Stimulated activated CD8-positive, alpha-beta memory T cell treated with anti-CD3 and anti-CD28 coated beads, Interleukin-12 subunit alpha, Interleukin-12 subunit beta, amount 100 ng/mL, for 24 hours (primary cell): Measurements from ENCODE around the gene SUN3.

Source experiments
- DNase-seq: peaks from one replicate; pipeline ENCODE4 v3.0.0-alpha.2; 2020; ENCODE audit errors: extremely low read depth

SUN3 gene

GRCh38 chr7:48028938-48029337, at the start of gene SUN3:
Gene SUN3, minus strand, starts transcription at chr7:48029107. Its CDS starts 169 bp downstream, at chr7:48028938.
- DNase-seq = no peak

- no peak for DNase-seq
These were observed 49.6 kb upstream of the SUN3 start for GRCh38 chr7:48078470-48078869.

- no peak for DNase-seq
These were observed 48.5 kb upstream of the SUN3 start for GRCh38 chr7:48077423-48077822.

- no peak for DNase-seq
These were observed 45.3 kb upstream of the SUN3 start for GRCh38 chr7:48074204-48074654.

GRCh38 chr7:48067475-48067874, 38.6 kb upstream of the SUN3 start:
- no peak for DNase-seq

GRCh38 chr7:48063985-48064384, 35.1 kb upstream of the SUN3 start:
- no peak for DNase-seq

- DNase-seq = no peak
These were observed 30.8 kb upstream of the SUN3 start for GRCh38 chr7:48059706-48060105.

- DNase-seq = no peak
These were observed 30.1 kb upstream of the SUN3 start for GRCh38 chr7:48058990-48059389.

GRCh38 chr7:48053736-48054135, 24.8 kb upstream of the SUN3 start:
- DNase-seq = no peak

GRCh38 chr7:48052748-48053147, 23.8 kb upstream of the SUN3 start:
- no peak for DNase-seq

- DNase-seq = no peak
These were observed 20.9 kb upstream of the SUN3 start for GRCh38 chr7:48049850-48050249.

GRCh38 chr7:48048113-48048512, 19.2 kb upstream of the SUN3 start:
- no peak for DNase-seq

GRCh38 chr7:48046458-48046857, 17.6 kb upstream of the SUN3 start:
- DNase-seq = no peak

- DNase-seq = no peak
These were observed 16.4 kb upstream of the SUN3 start for GRCh38 chr7:48045195-48045765.

- no peak for DNase-seq
These were observed 13.7 kb upstream of the SUN3 start for GRCh38 chr7:48042636-48043035.

GRCh38 chr7:48042216-48042615, 13.3 kb upstream of the SUN3 start:
- DNase-seq = no peak

- no peak for DNase-seq
These were observed 12.7 kb upstream of the SUN3 start for GRCh38 chr7:48041653-48041970.

- no peak for DNase-seq
These were observed 12.2 kb upstream of the SUN3 start for GRCh38 chr7:48040944-48041652.

- no peak for DNase-seq
These were observed 10.1 kb upstream of the SUN3 start for GRCh38 chr7:48038815-48039506.

- DNase-seq = no peak
These were observed 7.1 kb upstream of the SUN3 start for GRCh38 chr7:48035967-48036478.

GRCh38 chr7:48035301-48035966, 6.5 kb upstream of the SUN3 start, which contains the start of gene C7orf57:
Gene C7orf57, plus strand, starts transcription at chr7:48035543. Its CDS starts 766 bp downstream, at chr7:48036309.
- DNase-seq = peak; percentile 67

- DNase-seq = no peak
These were observed 5.0 kb upstream of the SUN3 start for GRCh38 chr7:48033922-48034321.
